ENCODE measurements around the gene ISG15.

Gene ISG15

GRCh38 chr1:1013105-1013921 is at the start of gene ISG15:
TSS of gene ISG15 (plus strand) at chr1:1013497. CDS start at chr1:1013574, 77 bp downstream.
- in situ Hi-C loops (cut with HindIII; ENCODE audit: low sequenced_read_pairs): no loop called here

GRCh38 chr1:963746-964525 is 49.4 kb upstream of the ISG15 start:
- in situ Hi-C loops (cut with HindIII; ENCODE audit: low sequenced_read_pairs): no loop called here

- in situ Hi-C loops (cut with HindIII; ENCODE audit: low sequenced_read_pairs): no loop called here
These were observed 48.4 kb upstream of the ISG15 start for GRCh38 chr1:964691-965525.

GRCh38 chr1:965526-966134 is 47.7 kb upstream of the ISG15 start:
- in situ Hi-C loops (cut with HindIII; ENCODE audit: low sequenced_read_pairs): no loop called here

- in situ Hi-C loops (cut with HindIII; ENCODE audit: low sequenced_read_pairs): no loop called here
These were observed 47.1 kb upstream of the ISG15 start, which contains the start of gene PLEKHN1 for GRCh38 chr1:966135-966703. TSS of gene PLEKHN1 (plus strand) at chr1:966482. CDS start at chr1:966532, 50 bp downstream.

- in situ Hi-C loops (cut with HindIII; ENCODE audit: low sequenced_read_pairs): no loop called here
These were observed 46.5 kb upstream of the ISG15 start for GRCh38 chr1:966704-967300.

GRCh38 chr1:967466-968343 is 45.6 kb upstream of the ISG15 start:
- in situ Hi-C loops (cut with HindIII; ENCODE audit: low sequenced_read_pairs): no loop called here

- in situ Hi-C loops (cut with HindIII; ENCODE audit: low sequenced_read_pairs): no loop called here
These were observed 43.9 kb upstream of the ISG15 start for GRCh38 chr1:969260-969855.

- in situ Hi-C loops (cut with HindIII; ENCODE audit: low sequenced_read_pairs): no loop called here
These were observed 42.9 kb upstream of the ISG15 start for GRCh38 chr1:970242-970972.

GRCh38 chr1:970973-971730 is 42.1 kb upstream of the ISG15 start:
- in situ Hi-C loops (cut with HindIII; ENCODE audit: low sequenced_read_pairs): no loop called here

- in situ Hi-C loops (cut with HindIII; ENCODE audit: low sequenced_read_pairs): no loop called here
These were observed 41.4 kb upstream of the ISG15 start for GRCh38 chr1:971751-972506.

GRCh38 chr1:972726-973458 is 40.4 kb upstream of the ISG15 start:
- in situ Hi-C loops (cut with HindIII; ENCODE audit: low sequenced_read_pairs): no loop called here

- in situ Hi-C loops (cut with HindIII; ENCODE audit: low sequenced_read_pairs): no loop called here
These were observed 39.6 kb upstream of the ISG15 start for GRCh38 chr1:973459-974292.

GRCh38 chr1:974293-974640 is 39.0 kb upstream of the ISG15 start:
- in situ Hi-C loops (cut with HindIII; ENCODE audit: low sequenced_read_pairs): no loop called here

- in situ Hi-C loops (cut with HindIII; ENCODE audit: low sequenced_read_pairs): no loop called here
These were observed 38.5 kb upstream of the ISG15 start for GRCh38 chr1:974687-975328.
